GM21619 (cell line): Measurements from ENCODE around the gene ZCCHC24.
A peak's percentile ranks its signal among the peaks of the same experiment; 100 is the strongest.

Source experiments
- ATAC-seq: cut with Tn5 transposase; IDR thresholded peaks from one replicate; pipeline ENCODE4 v1.9.1; 2021; ENCODE audit not compliant: unreplicated experiment

ZCCHC24 gene

GRCh38 chr10:79445161-79445976, at the start of gene ZCCHC24:
Gene ZCCHC24 (minus strand): TSS chr10:79445624. CDS start chr10:79445440, 184 bp downstream.
- peak; percentile 94 for ATAC-seq

DNA sequence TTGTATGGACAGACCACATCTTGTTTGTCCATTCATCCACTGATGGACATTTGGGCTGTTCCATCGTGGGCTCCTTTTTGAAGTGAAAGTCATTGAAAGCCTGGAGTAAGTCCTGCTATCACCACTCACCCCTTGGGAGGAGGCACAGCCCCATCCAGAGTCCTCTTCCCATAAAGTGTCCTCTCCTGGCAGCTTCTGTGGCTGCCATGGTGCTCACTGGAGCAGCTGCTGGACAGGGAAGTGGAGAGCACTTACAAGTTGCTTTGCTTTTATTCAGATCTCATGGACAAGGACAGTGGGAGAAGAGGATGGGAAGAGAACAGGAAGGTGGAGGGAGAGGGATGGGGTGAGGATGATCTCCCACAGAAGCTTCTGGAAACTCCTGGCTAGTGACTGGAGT, 48.4 kb upstream of the ZCCHC24 start:
- no peak for ATAC-seq

- no peak for ATAC-seq
These were observed 47.4 kb upstream of the ZCCHC24 start for GRCh38 chr10:79492839-79493238.

GRCh38 chr10:79492256-79492655, 46.8 kb upstream of the ZCCHC24 start:
- ATAC-seq: no peak

- no peak for ATAC-seq
These were observed 45.9 kb upstream of the ZCCHC24 start for GRCh38 chr10:79491143-79491835.

DNA sequence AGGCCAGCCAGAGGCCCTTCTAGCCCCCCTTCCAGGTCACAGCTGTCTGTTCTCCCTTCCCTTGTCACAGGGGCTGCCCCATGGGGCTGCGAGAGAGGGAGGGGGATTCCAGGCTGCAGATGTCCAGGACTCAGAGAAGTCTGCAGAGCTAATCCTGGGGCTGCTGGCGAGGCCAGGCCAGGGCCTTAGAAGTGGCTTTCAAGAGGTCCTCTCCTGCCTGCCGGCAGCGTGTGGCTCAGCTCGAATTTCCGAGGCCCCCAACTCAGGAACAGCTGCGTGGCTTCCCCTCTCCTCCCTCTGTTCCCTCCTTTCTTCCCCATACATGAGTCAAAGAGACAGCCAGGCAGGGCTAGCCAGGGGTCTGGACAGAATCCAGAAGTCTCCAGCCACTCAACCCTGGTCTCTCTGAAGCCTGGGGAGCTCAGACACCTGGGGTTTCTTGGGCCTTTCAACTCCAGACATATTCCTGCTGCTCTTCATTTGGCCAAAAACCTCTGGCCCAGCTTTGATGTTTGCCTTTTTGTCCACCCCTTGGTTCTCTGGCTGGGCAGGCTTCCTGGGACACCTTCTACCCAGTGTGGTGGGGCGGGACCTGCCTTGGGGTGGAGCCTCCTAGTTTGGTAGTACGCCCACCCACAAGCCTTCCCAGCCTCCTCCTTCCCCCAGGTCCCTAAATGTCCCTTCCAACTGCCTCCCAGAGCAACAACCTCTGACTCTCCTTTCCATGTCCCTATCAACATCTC, 45.1 kb upstream of the ZCCHC24 start:
- no peak for ATAC-seq

- no peak for ATAC-seq
These were observed 43.4 kb upstream of the ZCCHC24 start for GRCh38 chr10:79488870-79489269.

GRCh38 chr10:79488336-79488735, 42.9 kb upstream of the ZCCHC24 start:
- ATAC-seq: no peak

DNA sequence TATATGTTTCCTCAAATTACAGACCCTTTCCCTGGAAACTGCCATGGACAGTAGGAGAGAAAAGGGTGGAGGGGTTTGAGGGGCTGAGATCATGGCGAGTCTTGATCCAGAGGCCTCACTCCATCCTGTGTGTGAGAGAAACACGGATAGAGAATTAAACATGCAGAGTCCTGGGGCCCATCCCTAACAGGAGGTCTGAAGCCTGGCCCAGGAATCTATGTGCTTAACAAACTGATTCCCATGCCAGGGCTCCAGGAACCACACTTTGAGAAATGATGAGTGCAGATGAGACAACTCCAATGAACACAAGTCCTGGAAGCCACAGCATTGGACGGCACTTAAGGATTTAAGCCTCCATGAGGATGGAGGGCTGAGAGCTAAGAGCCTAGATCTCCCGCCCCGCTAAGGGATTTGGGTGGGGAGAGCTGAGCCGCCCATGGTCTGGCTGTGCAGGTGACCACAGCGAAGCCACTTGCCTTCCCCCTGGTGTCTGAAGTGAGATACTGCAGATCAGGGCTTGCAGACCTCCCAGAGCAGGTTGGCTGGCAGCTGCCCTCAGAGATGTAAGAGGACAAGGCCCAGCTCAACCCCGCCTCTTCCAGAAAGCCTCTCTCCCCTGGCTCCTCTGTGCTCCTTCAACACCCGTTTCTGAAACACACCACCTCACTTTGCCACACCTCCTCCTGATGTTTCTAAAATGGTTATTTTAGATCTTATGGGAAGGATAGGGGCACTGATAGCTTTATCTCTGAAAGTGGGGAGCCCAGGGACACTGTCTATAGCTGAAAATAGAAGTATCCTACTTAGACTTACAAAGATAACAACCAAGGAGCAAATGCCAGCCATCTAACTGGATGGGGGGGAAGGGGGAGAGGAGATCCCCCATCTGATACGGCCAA, 42.1 kb upstream of the ZCCHC24 start:
- ATAC-seq: peak; percentile 87

- no peak for ATAC-seq
These were observed 39.1 kb upstream of the ZCCHC24 start for GRCh38 chr10:79484476-79484875.

GRCh38 chr10:79483948-79484347, 38.5 kb upstream of the ZCCHC24 start:
- ATAC-seq: no peak

- ATAC-seq: no peak
These were observed 37.9 kb upstream of the ZCCHC24 start for GRCh38 chr10:79483299-79483698.

DNA sequence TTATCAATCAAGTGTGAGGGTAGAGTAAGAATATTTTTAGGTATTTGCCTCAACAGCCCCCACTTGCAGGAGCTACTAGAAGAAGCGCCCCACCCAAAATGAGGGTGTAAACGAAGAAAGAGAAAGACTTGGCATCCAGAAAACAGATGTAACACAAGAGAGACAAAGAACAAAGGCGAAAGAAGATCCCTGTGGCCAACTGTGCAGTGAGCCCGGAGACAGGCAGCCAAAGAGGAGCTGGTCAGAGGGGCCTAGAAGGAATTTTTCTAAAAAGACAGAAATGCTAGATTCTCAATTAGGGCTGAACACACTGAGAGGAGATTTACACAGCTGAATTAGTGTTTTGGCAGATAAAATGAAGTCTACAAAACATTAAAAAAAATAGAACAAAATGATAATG, 37.3 kb upstream of the ZCCHC24 start:
- ATAC-seq: no peak

DNA sequence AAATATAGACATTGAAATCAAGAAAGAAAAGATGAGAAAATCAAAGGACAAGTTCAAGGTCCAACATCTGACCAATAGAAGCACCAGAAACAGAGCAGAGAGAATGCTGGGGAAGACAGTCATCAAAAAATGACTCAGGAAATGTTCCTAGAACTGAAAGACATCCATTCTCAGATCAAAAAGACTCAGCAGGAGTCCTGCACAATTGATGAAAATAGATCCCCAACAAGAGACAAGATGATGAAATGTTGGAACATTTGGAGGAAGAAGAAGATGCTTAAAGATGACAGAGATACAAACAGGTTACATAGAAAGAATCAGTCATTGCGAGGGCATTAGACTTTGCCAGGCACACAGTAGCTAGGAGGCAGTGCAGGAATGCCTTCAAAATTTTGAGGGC, 36.9 kb upstream of the ZCCHC24 start:
- ATAC-seq: no peak

DNA sequence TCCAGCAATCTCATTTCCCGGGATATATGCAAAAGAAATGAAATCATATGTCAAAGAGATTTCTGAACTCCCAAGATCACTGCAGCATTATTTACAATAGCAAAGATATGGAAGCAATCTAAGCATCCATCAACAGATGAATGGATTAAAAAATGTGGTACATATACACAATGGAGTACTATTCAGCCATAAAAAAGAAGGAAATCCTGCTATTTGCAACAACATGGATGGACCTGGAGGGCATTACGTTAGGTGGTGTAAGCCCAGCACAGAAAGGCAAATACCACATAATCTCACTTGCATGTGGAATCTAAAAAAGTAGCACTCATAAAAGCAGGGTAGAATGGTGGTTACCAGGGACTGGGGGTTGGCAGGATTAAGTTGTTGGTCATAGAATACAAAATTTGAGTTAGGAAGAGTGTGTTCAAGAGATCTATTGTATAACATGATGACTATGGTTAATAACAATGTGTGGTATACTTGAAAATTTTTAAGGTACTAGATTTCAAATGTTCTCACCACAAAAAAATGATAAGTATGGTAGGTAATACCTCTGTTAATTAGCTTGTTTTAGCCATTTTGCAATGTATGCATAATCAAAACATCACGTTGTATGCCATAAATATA, 34.0 kb upstream of the ZCCHC24 start:
- ATAC-seq: no peak

- no peak for ATAC-seq
These were observed 32.0 kb upstream of the ZCCHC24 start for GRCh38 chr10:79477456-79477855.

- no peak for ATAC-seq
These were observed 31.2 kb upstream of the ZCCHC24 start for GRCh38 chr10:79476645-79477044.

- ATAC-seq: no peak
These were observed 30.5 kb upstream of the ZCCHC24 start for GRCh38 chr10:79475877-79476276.

GRCh38 chr10:79475119-79475653, 29.8 kb upstream of the ZCCHC24 start:
- ATAC-seq: no peak

DNA sequence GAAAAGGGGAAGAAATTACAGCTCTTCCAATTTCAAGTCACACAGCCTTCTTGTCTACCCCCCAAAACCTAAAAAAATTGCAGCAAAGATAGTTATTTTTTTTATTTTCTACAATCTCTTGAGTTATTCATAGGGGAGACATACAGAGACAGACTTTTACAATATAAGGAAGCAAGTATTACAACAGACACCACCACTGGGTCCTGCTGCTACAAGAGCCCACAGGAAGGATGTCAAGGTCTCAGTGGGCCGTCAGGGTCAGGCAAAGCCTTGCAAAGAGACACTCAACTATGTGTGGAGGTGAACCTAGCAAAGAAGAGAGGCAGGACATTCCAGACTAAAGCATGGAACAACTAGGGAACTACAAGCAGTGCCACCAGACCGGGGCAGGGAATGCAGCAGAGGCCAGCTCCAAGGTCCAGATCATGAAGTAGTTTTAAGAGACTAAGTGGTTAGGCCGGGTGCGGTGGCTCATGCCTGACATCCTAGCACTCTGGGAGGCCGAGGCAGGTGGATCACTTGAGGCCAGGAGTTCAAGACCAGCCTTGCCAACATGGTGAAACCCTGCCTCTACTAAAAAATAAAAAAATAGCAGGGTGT, 28.2 kb upstream of the ZCCHC24 start:
- ATAC-seq: no peak
